OCI-M2 (cell line): ENCODE measurements around the gene IPCEF1.

Experiments
- DNase-seq: peaks from one replicate; lab custom pipeline; 2025; ENCODE audit not compliant: unreplicated experiment; lab: John Stamatoyannopoulos, UW

Gene IPCEF1

GRCh38 chr6:154356690-154357089 is at the start of gene IPCEF1:
IPCEF1 (minus strand) TSS chr6:154356803; CDS start chr6:154265947, 90,856 bp downstream.
- no peak for DNase-seq

GRCh38 chr6:154406301-154406700 is 49.7 kb upstream of the IPCEF1 start:
- no peak for DNase-seq

GRCh38 chr6:154404791-154405400 is 48.3 kb upstream of the IPCEF1 start:
- no peak for DNase-seq

GRCh38 chr6:154403788-154404187 is 47.2 kb upstream of the IPCEF1 start:
- DNase-seq = no peak

GRCh38 chr6:154402081-154402780 is 45.6 kb upstream of the IPCEF1 start:
- no peak for DNase-seq

- no peak for DNase-seq
These were observed 42.5 kb upstream of the IPCEF1 start for GRCh38 chr6:154399097-154399496.

GRCh38 chr6:154397491-154398195 is 41.0 kb upstream of the IPCEF1 start:
- DNase-seq = no peak

GRCh38 chr6:154395878-154396277 is 39.3 kb upstream of the IPCEF1 start:
- DNase-seq = no peak

GRCh38 chr6:154395316-154395715 is 38.7 kb upstream of the IPCEF1 start:
- DNase-seq = no peak

GRCh38 chr6:154394571-154394970 is 38.0 kb upstream of the IPCEF1 start:
- DNase-seq = no peak

- no peak for DNase-seq
These were observed 33.4 kb upstream of the IPCEF1 start for GRCh38 chr6:154390034-154390433.

GRCh38 chr6:154388803-154389202 is 32.2 kb upstream of the IPCEF1 start:
- DNase-seq = no peak

GRCh38 chr6:154386848-154387717 is 30.5 kb upstream of the IPCEF1 start:
- DNase-seq = no peak

- DNase-seq = no peak
These were observed 27.6 kb upstream of the IPCEF1 start for GRCh38 chr6:154384191-154384590.

- DNase-seq = no peak
These were observed 26.7 kb upstream of the IPCEF1 start for GRCh38 chr6:154383273-154383672.

GRCh38 chr6:154382740-154383139 is 26.1 kb upstream of the IPCEF1 start:
- DNase-seq = no peak

- DNase-seq = no peak
These were observed 24.9 kb upstream of the IPCEF1 start for GRCh38 chr6:154381548-154381947.

- DNase-seq = no peak
These were observed 24.1 kb upstream of the IPCEF1 start for GRCh38 chr6:154380741-154381140.

GRCh38 chr6:154379585-154379984 is 23.0 kb upstream of the IPCEF1 start:
- no peak for DNase-seq

GRCh38 chr6:154378518-154378917 is 21.9 kb upstream of the IPCEF1 start:
- no peak for DNase-seq

- DNase-seq = no peak
These were observed 21.1 kb upstream of the IPCEF1 start for GRCh38 chr6:154377726-154378125.
